ENCODE results near the gene KRTAP9-1.
"Not testable (repeated sequence)": the region's sequence is repeated elsewhere in the genome, so short reads cannot be mapped to it uniquely, and the experiment has no call there.

The KRTAP9-1 gene

DNA sequence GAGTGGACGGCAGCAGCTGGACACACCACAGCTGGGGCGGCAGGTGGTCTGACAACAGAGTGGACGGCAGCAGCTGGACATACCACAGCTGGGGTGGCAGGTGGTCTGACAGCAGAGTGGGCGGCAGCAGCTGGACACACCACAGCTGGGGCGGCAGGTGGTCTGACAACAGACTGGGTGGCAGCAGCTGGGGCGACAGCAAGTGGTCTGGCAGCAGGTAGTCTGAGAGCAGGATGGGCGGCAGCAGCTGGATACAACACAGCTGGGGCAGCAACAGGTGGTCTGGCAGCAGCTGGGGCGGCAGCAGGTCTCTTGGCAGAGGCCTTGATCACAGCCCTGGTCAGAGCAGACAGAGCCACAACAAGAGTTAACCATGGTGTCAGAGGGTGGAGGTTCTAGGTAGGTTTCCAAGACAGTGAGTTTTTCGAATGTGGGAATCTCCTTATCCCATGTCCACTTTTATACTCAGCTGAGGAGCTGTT lies 5.2 kb upstream of the KRTAP9-1 start, which contains the start of gene KRTAP4-1:
TSS of gene KRTAP4-1 (minus strand) at position 432 of the 482 bp plus-strand sequence. CDS start at position 375, 57 bp downstream.
- DNase-seq, result no peak

DNA sequence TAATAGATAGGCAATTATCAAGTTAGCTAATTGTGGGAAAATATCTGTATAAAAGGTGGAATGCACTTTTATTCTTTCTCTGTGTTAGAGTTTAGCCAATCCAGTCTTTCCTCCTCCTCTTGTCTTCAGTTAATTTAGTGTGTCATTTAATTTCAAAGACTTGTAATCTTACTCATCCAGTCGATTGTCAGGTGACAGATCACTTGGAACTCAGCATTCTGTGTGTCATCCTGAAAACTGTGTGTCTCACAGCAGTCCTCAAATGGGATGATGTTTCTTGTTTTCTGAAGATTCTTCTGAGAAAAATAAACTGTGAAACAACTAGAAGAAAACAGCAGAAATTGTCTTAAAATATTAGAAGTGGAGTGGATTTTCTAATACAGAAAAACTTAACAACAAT lies 4.7 kb upstream of the KRTAP9-1 start:
- DNase-seq, result no peak

DNA sequence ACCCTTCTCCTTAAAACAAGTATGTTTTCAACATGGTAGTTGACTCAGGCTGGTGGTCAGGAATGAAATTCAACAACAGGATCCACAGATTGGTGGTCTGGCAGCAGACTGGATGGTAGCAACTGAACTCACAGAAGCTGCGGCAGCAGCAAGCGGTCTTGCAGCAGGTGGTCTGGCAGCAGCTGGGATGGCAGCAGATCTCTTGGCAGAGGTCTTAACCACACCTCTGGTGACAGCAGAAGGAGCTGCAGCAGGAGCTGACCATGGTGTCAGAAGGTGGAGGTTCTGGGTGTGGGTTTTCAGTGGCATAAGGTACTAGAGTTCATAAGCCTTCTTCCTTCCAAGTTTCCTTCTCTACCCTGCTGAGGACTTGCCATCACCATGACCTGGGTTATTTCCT lies 2.8 kb upstream of the KRTAP9-1 start:
- no peak for DNase-seq

DNA sequence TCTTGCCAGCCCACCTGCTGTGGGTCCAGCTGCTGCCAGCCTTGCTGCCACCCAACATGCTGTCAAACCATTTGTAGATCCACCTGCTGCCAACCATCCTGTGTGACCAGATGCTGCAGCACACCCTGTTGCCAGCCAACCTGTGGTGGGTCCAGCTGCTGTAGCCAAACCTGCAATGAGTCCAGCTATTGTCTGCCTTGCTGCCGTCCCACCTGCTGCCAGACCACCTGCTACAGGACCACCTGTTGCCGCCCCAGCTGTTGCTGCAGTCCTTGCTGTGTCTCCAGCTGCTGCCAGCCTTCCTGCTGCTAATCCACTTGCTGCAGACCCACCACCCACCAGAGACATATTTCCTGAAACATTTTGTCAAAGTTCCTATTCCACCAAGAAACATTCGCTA lies 641 bp downstream of the KRTAP9-1 start:
- no peak for DNase-seq

DNA sequence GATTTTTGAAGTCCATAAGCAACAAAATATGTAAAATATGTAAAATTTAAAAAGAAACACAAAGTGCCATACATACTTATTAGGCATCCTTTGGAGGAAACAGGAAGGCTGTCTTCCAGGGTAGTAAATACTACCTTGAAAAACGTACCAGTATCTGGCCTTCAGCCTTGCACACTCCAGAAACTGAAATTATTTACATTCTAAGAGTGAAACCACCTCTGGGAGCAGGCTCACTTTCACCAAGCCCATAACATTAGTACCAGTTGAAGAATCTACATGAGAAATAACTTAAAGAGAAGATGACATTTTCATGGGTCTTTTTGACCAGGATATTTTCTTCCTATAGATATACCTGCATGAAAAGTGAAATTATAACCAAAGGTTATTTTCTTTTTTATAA lies 6.4 kb downstream of the KRTAP9-1 start:
- no peak for DNase-seq

DNA sequence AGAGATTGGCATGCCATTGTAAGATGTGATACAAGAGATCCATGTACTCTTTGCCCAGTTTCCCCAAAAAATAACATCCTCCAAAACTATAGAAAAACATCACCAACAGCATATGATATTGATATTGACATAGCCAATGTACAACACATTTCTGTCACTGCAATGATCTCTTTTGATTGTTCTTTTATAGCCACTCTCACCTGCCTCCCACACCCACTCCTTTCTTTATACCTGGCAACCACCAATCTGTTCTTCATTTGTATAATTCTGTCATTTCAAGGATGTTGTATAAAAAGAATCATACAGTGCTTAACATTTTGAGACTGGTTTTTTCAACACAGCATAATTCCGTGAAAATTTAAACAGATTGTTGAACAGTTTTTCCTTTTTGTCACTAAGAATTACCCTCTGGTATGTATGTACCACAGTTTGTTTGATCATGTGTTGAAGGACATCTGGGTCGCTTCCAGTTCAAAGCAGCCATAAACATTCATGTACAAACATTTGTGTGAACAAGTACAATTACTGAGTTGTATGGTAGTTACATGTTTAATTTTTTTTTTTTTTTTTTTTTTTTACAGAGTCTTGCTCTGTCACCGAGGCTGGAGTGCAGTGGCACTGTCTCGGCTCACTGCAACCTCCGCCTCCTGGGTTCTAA lies 9.9 kb downstream of the KRTAP9-1 start:
- DNase-seq, result no peak

DNA sequence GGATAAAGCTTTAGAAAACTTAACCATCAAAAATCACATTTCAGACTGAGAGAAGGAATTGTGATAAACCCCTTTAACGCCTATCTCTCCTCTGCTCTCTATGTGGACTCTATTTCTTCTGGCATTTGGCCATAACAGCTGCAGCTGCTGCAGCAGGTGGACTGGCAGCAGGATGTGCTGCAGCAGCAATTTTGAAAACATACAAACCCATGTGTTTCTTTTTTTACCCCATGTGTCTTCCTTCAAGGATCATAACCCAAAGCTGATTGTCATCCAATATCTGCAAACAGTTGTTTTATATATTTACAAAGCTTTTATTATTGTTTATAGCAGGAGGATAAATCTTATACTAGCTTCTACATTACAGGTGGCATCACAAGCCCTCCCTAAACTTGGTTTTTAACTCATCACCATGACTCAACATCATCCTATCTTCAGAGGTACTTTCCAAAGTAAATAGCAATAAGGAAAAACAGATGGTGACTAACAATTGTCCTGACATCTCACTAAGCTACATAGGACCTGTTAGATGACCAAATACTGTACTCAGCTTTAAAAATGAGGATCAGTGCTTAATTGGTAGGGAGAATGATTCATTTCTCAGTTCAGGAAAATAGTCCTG lies 22.3 kb downstream of the KRTAP9-1 start:
- no peak for DNase-seq

DNA sequence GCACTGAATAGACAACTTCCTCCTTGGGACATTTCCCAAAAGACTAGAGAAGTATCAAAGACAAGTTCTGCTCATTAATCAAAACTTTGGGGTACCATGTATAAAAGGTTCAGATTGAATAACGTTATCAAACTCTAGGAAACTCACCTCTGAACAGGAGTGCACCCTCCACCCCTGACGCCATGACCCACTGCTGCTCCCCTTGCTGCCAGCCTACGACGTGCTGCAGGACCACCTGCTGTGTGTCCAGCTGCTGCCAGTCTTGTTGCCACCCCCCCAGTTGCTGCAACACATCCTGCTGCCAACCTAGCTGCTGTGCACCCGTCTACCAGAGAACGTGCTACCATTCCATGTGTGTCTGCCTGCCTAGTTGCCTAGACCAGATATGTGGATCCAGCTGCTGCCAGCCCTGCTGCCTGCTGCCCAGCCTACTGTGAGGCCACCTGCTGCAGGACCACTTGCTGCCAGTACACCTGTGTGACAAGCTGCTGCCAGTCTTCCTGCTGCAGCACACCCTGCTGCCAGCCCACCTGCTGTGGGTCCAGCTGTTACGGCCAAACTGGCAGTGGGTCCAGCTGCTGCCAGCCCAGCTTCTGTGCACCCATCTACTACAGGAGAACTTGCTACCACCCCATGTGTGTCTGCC lies 23.0 kb downstream of the KRTAP9-1 start:
- no peak for DNase-seq

DNA sequence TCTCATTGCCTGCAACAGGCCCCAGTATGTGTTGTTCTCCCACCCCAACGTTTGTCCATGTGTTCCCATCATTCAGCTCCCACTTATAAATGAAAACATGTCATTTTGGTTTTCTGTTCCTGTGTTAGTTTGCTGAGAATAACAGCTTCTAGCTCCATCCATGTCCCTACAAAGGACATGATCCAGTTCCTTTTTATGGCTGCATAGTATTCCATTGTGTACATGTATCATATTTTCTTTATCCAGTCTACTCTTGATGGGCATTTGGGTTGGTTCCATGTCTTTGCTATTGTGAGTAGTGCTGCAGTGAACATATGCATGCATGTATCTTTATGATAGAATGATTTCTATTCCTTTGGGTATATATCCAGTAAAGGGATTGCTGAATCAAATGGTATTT lies 26.0 kb downstream of the KRTAP9-1 start:
- no peak for DNase-seq

DNA sequence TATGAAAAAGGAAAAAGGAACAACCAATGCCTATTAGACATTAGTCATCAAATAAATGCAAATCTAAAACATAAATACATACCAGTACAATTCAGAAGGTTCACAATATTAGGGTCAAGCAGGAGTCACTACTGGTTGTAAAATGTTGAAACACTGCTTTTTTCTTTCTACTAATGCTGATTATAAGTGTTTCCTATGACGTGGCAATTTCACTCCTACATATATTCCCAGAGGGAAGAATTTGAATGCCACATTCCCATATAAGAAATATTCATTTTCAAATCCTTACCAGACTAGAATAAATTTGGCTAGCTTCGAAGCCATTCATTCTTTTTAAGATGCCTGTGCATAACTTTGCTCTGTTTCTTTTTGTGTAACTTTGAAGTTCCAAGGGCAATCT lies 34.1 kb downstream of the KRTAP9-1 start:
- DNase-seq, result no peak

DNA sequence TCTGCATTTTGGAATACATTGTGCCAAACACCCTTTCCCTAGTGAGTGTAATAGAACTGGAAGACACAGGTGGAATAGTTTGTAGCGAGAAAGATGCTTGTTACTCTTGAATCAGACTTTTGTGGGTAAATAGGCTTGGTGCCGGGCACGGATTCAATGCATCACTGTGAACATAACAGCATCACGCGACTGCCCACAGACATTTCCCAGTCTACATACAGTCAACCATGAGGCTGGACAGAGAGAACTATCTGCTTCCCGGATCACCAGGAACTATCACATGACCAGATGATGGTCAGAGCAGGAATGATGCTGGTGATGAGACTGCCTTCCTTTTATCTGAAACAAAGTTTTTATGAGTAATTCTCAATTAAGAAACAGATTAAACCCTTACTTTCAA lies 36.4 kb downstream of the KRTAP9-1 start:
- no peak for DNase-seq

DNA sequence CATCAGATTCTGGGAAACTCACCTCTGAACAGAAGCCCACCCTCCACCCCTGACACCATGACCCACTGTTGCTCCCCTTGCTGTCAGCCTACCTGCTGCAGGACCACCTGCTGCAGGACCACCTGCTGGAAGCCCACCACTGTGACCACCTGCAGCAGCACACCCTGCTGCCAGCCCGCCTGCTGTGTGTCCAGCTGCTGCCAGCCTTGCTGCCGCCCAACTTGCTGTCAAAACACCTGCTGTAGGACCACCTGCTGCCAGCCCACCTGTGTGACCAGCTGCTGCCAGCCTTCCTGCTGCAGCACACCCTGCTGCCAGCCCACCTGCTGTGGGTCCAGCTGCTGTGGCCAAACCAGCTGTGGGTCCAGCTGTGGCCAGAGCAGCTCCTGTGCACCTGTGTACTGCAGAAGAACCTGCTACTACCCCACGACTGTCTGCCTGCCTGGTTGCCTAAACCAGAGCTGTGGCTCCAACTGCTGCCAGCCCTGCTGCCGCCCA lies 37.0 kb downstream of the KRTAP9-1 start, which contains the start of gene KRTAP9-2:
TSS of gene KRTAP9-2 (plus strand) at position 51 of the 498 bp plus-strand sequence. CDS start at position 58, 7 bp downstream.
- not testable (repeated sequence) for DNase-seq

DNA sequence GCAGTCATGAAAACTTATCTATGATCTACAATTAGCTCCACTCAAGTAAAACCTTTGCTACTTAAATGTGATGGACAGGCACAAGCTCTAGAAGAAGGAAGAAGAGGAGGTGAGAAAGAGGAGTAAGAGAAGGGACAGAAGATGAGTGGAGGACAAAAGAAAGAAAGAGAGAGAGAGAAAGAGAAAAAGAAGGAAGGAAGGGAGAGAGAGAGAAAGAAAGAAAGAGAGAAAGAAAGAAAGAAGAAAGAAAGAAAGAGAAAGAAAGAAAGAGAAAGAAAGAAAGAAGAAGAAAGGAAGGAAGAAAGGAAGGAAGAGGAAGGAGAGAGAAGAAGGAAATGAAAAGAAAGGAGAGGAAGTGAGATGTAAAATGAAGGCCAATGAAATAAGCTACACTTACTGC lies 40.4 kb downstream of the KRTAP9-1 start:
- DNase-seq, result no peak

DNA sequence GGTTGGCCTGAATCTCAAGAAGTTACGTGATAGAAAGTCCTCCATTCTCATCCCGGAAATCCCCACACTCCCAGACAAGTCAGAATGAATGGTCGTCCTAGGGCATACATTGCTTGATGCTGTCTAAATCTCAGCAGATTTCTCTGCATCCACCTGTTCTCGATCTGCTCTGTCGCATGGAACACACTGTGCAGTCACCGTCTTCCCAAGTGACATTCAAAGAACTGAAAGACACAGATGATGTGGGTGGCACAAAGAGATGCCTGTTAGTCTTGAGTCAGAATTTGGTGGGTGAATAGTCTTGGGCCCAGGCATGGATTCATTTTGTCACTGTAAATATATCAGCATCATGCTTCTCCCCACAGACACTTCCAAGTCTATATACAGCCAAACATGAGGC lies 42.0 kb downstream of the KRTAP9-1 start:
- no peak for DNase-seq

DNA sequence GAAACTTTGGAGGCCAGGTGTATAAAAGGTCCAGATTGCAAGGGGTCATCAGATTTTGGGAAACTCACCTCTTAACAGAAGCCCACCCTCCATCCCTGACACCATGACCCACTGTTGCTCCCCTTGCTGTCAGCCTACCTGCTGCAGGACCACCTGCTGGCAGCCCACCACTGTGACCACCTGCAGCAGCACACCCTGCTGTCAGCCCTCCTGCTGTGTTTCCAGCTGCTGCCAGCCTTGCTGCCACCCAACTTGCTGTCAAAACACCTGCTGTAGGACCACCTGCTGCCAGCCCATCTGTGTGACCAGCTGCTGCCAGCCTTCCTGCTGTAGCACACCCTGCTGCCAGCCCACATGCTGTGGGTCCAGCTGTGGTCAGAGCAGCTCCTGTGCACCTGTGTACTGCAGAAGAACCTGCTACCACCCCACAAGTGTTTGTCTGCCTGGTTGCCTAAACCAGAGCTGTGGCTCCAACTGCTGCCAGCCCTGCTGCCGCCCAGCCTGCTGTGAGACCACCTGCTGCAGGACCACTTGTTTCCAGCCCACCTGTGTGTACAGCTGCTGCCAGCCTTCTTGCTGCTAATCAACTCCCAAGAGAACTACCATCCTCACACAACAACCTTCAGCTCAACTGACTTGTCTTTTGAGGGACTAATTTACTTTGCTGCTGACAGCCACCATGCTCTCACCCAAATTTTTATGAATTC lies 42.9 kb downstream of the KRTAP9-1 start, which contains the start of gene KRTAP9-3:
TSS of gene KRTAP9-3 (plus strand) at position 51 of the 707 bp plus-strand sequence. CDS start at position 104, 53 bp downstream.
- DNase-seq, result not testable (repeated sequence)

DNA sequence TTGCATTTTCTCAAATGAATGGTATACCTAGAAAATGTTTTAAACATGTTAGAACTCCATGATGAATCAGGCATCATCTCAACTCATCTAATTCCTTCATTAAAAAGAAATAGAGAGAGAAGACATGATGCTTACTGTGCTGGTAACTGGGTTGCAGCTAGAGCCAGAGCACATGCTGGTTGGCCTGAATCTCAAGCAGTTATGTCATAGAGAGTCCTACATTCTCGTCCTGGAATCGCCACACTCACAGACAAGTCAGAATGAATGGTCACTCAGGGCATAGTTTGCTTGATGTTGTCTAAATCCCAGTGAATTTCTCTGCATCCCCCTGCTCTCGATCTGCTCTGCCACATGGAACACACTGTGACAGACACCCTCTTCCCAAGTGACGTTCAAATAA lies 47.4 kb downstream of the KRTAP9-1 start:
- DNase-seq, result not testable (repeated sequence)

DNA sequence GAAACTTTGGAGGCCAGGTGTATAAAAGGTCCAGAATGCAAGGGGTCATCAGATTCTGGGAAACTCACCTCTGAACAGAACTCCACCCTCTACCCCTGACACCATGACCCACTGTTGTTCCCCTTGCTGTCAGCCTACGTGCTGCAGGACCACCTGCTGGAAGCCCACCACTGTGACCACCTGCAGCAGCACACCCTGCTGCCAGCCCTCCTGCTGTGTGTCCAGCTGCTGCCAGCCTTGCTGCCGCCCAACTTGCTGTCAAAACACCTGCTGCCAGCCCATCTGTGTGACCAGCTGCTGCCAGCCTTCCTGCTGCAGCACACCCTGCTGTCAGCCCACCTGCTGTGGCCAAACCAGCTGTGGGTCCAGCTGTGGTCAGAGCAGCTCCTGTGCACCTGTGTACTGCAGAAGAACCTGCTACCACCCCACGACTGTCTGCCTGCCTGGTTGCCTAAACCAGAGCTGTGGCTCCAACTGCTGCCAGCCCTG lies 48.3 kb downstream of the KRTAP9-1 start, which contains the start of gene KRTAP9-8:
TSS of gene KRTAP9-8 (plus strand) at position 51 of the 489 bp plus-strand sequence. CDS start at position 104, 53 bp downstream.
- not testable (repeated sequence) for DNase-seq

Data from activated CD8-positive, alpha-beta memory T cell treated with anti-CD3 and anti-CD28 coated beads for 24 hours (primary cell).